Ishikawa (cell line): ENCODE results near the gene TMPRSS2.

Experiments used
- CREB1 ChIP-seq: IDR thresholded peaks from 2 replicates; pipeline ENCODE4 v1.6.1; 2012; ENCODE audit warnings: low read depth
- EGR1 ChIP-seq: IDR thresholded peaks from 2 replicates; pipeline ENCODE4 v1.6.1; 2012
- EP300 ChIP-seq: IDR thresholded peaks from 2 replicates; pipeline ENCODE4 v1.6.1; 2012; ENCODE audit warnings: borderline replicate concordance
- MAX ChIP-seq: IDR thresholded peaks from 2 replicates; pipeline ENCODE4 v1.6.1; 2012
- NFIC ChIP-seq: IDR thresholded peaks from 2 replicates; pipeline ENCODE4 v1.6.1; 2012
- RAD21 ChIP-seq: IDR thresholded peaks from 2 replicates; pipeline ENCODE4 v1.6.1; 2012; ENCODE audit warnings: low read depth
- YY1 ChIP-seq: IDR thresholded peaks from 2 replicates; pipeline ENCODE4 v1.6.1; 2012; ENCODE audit warnings: low read depth

DNA sequence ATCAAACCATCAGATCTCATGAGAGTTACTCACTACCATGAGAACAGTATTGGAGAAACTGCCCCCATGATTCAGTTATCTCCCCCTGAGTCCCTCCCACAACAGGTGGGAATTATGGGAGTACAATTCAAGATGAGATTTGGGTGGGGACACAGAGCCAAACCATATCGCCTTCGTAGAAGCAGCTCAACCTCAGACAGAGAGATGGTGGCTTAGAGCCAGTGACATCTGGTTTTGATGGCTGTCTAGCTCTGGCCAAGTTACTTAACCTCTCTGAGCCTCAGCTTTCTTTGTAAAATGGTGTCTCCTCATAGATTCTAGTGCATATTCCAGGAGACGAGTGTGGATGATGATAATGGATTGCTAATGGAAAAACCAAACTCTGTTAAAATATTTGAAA is 54.8 kb downstream of the TMPRSS2 start:
- TF ChIP-seq MAX = no peak
- no peak for TF ChIP-seq RAD21
- no peak for TF ChIP-seq YY1
- TF ChIP-seq EP300 = no peak
- no peak for TF ChIP-seq NFIC
- no peak for TF ChIP-seq CREB1
- TF ChIP-seq EGR1 = no peak
